ENCODE data around the gene SIRPB1. TPM values are rescaled to one million over a fixed set of nuclear protein-coding genes. Genes with fewer than 3 reads are reported as not detected.

The SIRPB1 gene
- total RNA-seq, 2 donors from 2014 or later, result 3.7 to 5.7 TPM

DNA sequence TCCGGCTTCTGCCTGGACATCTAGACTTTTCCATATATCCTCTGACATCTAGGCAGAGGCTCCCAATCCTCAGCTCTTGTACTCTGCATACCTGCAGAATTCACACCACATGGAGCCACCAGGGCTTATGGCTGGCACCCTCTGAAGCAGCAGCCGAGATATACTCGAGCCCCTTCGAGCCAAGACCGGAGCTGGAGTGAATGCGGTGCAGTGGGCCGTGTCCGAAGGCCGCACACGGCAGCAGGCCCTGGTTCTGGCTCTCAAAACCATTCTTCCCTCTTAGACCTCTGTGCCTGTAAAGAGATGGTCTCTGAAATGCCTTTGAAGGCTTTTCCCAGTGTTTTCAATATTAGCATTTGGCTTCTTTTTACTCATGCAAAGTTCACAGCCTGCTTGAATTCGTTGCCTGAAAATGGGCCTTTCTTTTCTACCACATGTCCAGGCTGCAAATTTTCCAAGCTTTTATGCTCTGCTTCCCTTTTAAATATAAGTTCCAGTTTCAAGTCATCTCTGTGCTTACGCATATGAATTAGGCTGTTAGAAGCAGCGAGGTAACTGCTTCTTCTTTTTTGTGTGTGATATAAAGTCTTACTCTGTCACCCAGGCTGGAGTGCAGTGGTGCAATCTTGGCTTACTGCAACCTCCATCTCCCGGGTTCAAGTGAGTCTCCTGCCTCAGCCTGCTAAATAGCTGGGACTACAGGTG lies 3.8 kb upstream of the SIRPB1 start:
- no peak for DNase-seq (ENCODE audit: low spot score)
- no peaks in the 10 kb centered on the region for H3K36me3 ChIP-seq
- no peak overlapping the region for H3K4me3 ChIP-seq
- no peak overlapping the region for H3K27ac ChIP-seq
- H3K9me3 ChIP-seq, result peaks cover 0 to 9% of the 10 kb centered on the region in 2 donors
- H3K4me1 ChIP-seq, result no peaks in the 10 kb centered on the region
- TF ChIP-seq, protein P1, sequence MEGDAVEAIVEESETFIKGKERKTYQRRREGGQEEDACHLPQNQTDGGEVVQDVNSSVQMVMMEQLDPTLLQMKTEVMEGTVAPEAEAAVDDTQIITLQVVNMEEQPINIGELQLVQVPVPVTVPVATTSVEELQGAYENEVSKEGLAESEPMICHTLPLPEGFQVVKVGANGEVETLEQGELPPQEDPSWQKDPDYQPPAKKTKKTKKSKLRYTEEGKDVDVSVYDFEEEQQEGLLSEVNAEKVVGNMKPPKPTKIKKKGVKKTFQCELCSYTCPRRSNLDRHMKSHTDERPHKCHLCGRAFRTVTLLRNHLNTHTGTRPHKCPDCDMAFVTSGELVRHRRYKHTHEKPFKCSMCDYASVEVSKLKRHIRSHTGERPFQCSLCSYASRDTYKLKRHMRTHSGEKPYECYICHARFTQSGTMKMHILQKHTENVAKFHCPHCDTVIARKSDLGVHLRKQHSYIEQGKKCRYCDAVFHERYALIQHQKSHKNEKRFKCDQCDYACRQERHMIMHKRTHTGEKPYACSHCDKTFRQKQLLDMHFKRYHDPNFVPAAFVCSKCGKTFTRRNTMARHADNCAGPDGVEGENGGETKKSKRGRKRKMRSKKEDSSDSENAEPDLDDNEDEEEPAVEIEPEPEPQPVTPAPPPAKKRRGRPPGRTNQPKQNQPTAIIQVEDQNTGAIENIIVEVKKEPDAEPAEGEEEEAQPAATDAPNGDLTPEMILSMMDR (IDR thresholded peaks at IDR 0.05), result no peak
- H3K27me3 ChIP-seq, result no peaks in the 10 kb centered on the region

DNA sequence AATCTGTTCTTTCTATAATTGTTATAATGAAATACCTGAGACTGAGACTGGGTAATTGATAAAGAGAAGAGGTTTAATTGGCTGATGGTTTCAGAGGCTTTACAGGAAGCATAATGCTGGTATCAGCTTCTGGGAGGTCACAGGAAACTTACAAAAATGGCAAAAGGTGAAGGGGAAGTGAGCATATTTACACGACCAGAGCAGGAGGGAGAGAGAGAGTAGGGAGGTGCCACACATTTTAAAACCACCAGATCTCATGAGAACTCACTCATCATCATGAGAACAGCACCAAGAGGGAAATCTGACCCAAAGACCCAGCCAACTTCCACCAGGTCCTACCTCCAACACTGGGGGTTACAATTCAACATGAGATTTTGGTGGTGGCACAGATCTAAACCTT lies 2.6 kb upstream of the SIRPB1 start:
- H3K4me1 ChIP-seq, result no peaks in the 10 kb centered on the region
- peaks cover 0 to 12% of the 10 kb centered on the region in 2 donors for H3K9me3 ChIP-seq
- H3K36me3 ChIP-seq, result no peaks in the 10 kb centered on the region
- H3K27me3 ChIP-seq, result no peaks in the 10 kb centered on the region
- TF ChIP-seq, protein P1 (IDR thresholded peaks at IDR 0.05), result no peak
- no peak overlapping the region for H3K27ac ChIP-seq
- no peak for DNase-seq (ENCODE audit: low spot score)
- H3K4me3 ChIP-seq, result no peak overlapping the region

DNA sequence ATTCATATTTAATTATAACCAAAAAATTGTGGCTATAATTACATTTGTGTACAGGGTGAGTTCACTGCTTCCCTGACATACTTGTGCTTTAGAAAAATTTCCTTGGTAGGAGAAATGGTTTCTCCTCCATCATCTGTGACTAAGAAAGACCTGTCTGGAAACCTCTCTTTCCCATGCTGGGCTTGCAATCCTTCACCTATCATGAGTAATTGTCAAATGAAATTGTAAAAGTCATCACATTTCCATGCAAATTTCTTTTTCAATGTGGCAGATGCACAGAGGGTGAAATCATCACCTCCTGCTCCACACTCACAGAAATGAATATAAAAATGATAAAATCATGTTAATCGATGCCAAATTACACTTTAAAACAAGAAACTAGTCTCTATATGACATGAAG lies 1.5 kb upstream of the SIRPB1 start:
- Histone ChIP-seq H3K36me3 (no peaks in the 10 kb centered on the region), H3K27ac (no peak overlapping the region), H3K27me3 (no peaks in the 10 kb centered on the region), H3K4me1 (no peaks in the 10 kb centered on the region), H3K4me3 (no peak overlapping the region), H3K9me3 (peaks cover 0 to 12% of the 10 kb centered on the region in 2 donors)
- no peak for DNase-seq (ENCODE audit: low spot score)
- TF ChIP-seq, protein P1 (IDR thresholded peaks at IDR 0.05), result no peak

DNA sequence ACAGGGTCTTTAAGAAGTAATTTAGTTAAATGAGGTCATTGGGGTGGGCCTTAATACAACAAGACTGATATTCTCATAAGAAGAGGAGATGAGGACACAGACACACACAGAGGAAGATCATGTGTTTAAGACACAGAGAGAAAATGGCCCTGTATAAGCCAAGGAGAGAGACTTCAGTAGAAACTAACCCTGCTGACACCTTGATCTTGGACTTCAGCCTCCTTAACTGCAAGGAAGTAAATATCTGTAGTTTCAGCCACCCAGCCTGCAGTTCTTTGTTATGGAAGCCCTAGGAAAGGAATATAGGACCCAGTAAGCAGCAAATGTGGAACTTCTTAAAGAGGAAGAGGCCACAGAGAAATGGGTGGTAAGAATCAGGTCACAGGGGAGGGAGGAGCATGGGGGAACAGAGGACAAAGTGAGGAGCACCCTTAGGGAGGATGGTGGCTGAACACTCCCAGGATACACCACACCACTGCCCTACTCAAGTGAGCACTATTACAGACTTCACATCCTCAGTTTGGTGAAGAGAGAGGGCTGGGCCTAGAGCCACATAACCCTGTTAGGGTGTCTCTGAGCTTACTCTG lies 762 bp downstream of the SIRPB1 start:
- TF ChIP-seq, protein P1 (IDR thresholded peaks at IDR 0.05), result no peak
- no peaks in the 10 kb centered on the region for H3K36me3 ChIP-seq
- no peak overlapping the region for H3K27ac ChIP-seq
- no peaks in the 10 kb centered on the region for H3K4me1 ChIP-seq
- no peaks in the 10 kb centered on the region for H3K27me3 ChIP-seq
- DNase-seq (ENCODE audit: low spot score), result no peak
- peaks cover 0 to 12% of the 10 kb centered on the region in 2 donors for H3K9me3 ChIP-seq
- no peak overlapping the region for H3K4me3 ChIP-seq

DNA sequence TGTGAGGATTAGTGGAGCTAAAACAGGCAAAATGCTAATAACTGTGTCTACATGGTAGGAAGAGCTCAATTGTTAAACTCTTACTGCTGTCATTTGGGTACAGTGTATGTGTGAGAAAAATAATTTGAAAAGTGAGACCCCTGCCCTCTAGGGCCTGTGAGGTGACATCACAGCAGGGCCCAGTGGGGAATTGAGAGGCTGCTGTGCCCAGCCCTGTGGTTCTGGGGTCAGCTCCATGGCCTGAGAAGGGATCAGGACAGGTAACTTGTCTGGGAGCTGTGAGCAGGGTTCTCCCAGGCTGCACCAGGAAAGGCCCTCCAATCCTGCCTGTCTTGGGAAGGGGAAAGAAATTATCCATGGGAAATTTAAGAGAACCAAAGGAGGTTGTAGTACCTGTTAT lies 1.3 kb downstream of the SIRPB1 start:
- Histone ChIP-seq H3K9me3 (peaks cover 0 to 12% of the 10 kb centered on the region in 2 donors), H3K4me3 (no peak overlapping the region), H3K27ac (no peak overlapping the region), H3K4me1 (no peaks in the 10 kb centered on the region), H3K27me3 (no peaks in the 10 kb centered on the region), H3K36me3 (no peaks in the 10 kb centered on the region)
- DNase-seq (ENCODE audit: low spot score), result no peak
- TF ChIP-seq, protein P1 (IDR thresholded peaks at IDR 0.05), result no peak

All from right atrium auricular region (tissue), 2 donors.